K562 (cell line): ENCODE measurements around the gene GABRA1. TPM values are rescaled to one million over a fixed set of nuclear protein-coding genes. Genes with fewer than 3 reads are reported as not detected.

Experiments
- CBX8 ChIP-seq: fragments of 200-600 bp; sonication (generic); IDR thresholded peaks from 2 replicates; pipeline ENCODE4 v1.6.1; 2012; ENCODE audit warnings: borderline replicate concordance, mixed run types, low read depth, mild to moderate bottlenecking, moderate library complexity, mixed read lengths, low read length, control low read depth, inconsistent platforms; ENCODE audit not compliant: poor library complexity, severe bottlenecking; ENCODE audit errors: extremely low read depth
- CEBPB ChIP-seq: fragments of 450-650 bp; IDR thresholded peaks from 2 replicates; pipeline ENCODE4 v1.6.1; 2016; ENCODE audit warnings: missing genetic modification characterization, missing compliant biosample characterization
- DLX4 ChIP-seq: fragments of 250-450 bp; sonication (Bioruptor Pico); IDR thresholded peaks from 2 replicates; pipeline ENCODE4 v1.6.1; 2021; ENCODE audit warnings: mild to moderate bottlenecking
- MGA ChIP-seq: fragments of 450-650 bp; IDR thresholded peaks from 2 replicates; pipeline ENCODE4 v1.6.1; 2016; ENCODE audit warnings: mild to moderate bottlenecking, moderate library complexity
- POLR2AphosphoS2 ChIP-seq: IDR thresholded peaks from 2 replicates; pipeline ENCODE4 v1.6.1; 2012; ENCODE audit warnings: low read length, improper control_type of control experiment
- polyA plus RNA-seq, 8 experiments: library from polyadenylated mRNA; depleted of rRNA in 4 of 8; stranded (reverse) in 5 of 8; unstranded in 3 of 8; fragments of >200 nt; fragmentation: Nextera tagmentation in 2 of 8; fragmentation: Illumina TruSeq in 1 of 8; extraction: Ambion mirVana in 2 of 8; extraction: Trizol in 1 of 8; gene quantifications; 2 replicates each; pipeline versions ENCODE4 v1.2.1 to v1.2.3, GENCODE V29; 2011 to 2014; ENCODE audit warnings: inconsistent platforms in 1 of 8, missing spikeins in 1 of 8
- total RNA-seq, 7 experiments: library from RNA; depleted of rRNA in 6 of 7; stranded (reverse); fragments of >200 nt in 6 of 7; fragmentation: Illumina TruSeq in 2 of 7; extraction: Trizol in 2 of 7; gene quantifications; 2 replicates each; pipeline versions ENCODE4 v1.2.1 to v1.2.3, GENCODE V29; 2011 to 2021; ENCODE audit warnings: low replicate concordance in 1 of 7

Gene GABRA1
- total and polyA plus RNA-seq, 9 of the 15 experiments (the other 6 are each of a cell fraction or from before 2014, with no cell fraction given) = 0.07 TPM; not detected in 8

GRCh38 chr5:161865510-161865909, 17.6 kb downstream of the GABRA1 start (continued):
- no peak for TF ChIP-seq MGA
- TF ChIP-seq CBX8 = no peak
- TF ChIP-seq CEBPB (tag) = no peak
- no peak for TF ChIP-seq DLX4 (CRISPR knock-in tag)
- TF ChIP-seq POLR2AphosphoS2 = no peak
